HG02588 (cell line): ENCODE results near the gene STAM2.

Experiments used
- ATAC-seq: cut with Tn5 transposase; IDR thresholded peaks from one replicate; pipeline ENCODE4 v1.9.1; 2021; ENCODE audit warnings: mild to moderate bottlenecking, moderate library complexity; ENCODE audit not compliant: unreplicated experiment

The STAM2 gene

DNA sequence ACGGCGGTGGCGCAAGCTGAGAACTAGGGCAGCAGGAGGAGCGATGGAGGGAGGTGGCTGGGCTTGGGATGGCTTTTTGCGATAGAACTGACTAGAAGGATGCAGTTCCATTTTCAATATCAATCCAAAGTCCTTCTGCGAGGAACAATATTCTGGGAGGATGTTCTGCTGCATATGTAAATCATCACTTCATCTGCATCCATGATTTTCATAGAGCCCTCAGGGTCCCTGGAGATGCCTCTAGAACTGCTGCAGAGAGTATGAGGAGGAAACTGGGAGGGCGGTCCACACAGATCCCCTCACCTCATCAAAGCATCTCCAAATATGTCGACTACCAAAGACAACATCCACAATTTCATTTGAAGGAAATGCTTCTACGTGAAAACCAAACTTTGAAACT lies 97.5 kb downstream of the STAM2 start:
- ATAC-seq, result no peak

DNA sequence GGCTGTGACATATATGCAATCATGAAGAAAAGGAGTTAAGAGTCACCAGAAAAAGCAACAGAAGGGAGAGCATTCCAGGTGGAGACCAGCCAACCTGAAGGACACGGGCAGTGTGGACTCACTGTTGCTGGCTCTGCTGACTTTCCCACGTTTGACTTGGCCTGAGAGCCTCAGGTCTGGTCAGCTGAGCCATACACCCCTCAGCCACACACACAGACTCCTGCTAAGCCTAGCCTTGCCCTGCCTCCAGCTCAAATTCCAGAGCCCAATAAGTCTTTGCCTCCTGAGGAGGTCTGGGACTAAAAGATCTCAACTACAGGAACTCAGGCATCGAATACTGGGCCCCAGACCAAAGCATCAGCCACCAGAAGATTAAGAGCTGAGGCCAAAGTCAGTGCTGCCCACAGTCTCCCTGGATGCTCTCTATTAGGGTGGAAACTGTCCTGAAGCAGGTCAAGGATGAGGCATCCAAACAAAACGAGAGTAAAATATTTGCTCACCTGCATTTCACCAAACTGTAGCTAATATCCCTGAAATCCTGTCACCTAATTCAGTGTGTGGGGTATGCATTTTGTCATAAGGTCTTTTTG lies 100.0 kb downstream of the STAM2 start:
- ATAC-seq, result no peak

DNA sequence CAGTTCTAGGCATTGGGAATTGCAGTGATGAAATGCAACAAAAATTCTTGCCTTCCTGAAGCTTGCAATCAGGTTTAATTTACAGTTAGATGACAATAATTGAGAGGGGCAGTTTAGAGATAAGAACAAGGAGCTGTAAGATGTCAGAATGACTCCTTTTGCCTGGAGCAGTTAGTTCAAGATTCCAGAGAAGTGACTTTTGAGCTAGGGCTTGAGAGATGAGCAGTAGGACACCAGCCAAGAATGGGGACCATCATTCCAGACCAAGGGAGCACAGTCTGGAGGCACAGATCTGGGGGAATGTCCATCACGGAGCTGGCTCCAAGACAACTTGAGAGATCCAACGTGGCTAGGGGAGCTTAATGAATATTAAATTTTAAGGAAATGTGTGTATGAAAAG lies 103.6 kb downstream of the STAM2 start:
- ATAC-seq, result no peak

DNA sequence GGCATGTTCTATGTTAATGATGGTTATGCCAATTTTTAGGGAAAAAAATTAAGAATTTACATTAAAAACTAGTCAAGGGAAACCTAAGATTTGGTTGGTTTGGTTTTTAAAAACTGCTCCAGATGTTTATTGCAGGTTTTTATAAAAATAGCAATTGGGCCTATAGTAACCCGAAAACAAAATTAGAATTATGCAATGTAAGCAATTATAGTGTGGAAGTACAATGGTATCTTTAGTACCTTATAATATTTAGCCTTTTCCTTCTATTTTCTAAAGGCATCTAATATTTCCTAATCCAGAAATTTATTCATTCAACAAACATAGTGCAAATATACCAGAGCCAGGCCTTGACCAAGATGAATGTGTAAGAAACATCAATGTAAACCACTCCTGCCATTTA lies 104.0 kb downstream of the STAM2 start:
- no peak for ATAC-seq

DNA sequence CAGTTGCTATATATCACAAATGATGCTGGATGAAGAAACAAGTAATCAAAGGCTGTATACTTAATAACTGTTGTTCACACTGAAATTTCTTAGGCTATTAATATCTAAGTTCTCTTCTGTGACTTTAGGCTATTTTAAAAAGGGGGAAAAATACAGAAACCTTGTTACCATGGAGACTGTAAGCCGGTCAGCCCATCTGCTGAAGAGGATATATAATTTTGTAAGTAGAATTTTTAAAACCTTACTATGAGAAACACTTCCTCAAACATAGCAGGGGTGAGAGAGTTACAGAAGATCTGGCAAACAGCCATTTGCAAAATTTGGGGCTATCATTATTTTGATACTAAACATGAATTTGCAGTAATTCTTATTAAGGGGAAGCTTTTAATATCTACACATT lies 104.5 kb downstream of the STAM2 start:
- ATAC-seq, result peak; percentile 60

DNA sequence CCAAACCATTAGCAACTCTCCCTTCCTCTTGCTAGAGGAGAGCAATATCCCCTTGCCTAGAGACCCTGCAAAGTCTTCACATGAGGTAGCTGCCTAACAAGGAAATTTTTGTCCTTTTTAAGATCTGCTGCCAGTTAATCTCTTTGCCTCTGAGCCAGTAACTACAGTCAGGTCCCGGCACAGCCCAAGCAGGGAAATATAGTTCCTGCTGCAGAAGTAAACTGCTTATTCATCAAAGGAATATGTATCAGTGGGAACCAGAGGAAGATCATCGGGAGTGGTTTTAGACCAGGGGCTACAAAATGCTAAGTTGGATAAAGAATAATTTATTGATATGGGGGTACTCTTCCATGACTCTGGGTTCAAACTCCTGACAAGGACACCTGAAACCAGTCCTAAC lies 107.3 kb downstream of the STAM2 start:
- ATAC-seq, result no peak

DNA sequence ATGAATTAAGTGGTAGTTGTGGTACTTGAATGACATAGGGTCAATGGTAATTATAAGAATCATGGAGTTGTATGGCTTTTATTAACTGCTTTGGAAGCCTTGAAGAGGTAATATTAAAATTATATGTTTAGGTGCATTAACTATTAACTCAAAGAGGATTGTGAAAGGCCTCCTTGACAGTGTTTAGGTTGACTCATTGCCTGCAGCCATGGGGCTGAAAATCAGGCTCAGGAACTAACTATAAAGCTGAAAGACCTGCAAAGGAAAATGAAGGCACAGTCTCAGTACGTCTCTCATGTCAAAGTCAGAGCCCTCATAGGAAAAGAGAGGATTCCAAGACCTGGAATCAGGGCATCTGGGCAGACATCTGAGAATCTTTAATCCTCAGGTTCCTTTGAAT lies 107.7 kb downstream of the STAM2 start:
- no peak for ATAC-seq
